Mesodermal cell (in vitro differentiated cells): ENCODE data around the gene FKBP2.

ENCODE experiments used
- H3K27ac ChIP-seq: 2 replicates; pipeline ENCODE4 v1.7.0; 2013; ENCODE audit warnings: mild to moderate bottlenecking, low read depth, low read length, moderate library complexity; ENCODE audit not compliant: severe bottlenecking
- H3K36me3 ChIP-seq: 2 replicates; pipeline ENCODE4 v1.7.1; 2013; ENCODE audit warnings: mild to moderate bottlenecking, low read length, moderate library complexity; ENCODE audit not compliant: control insufficient read depth, insufficient read depth
- H3K4me1 ChIP-seq: one replicate; pipeline ENCODE4 v1.7.1; 2013; ENCODE audit warnings: mild to moderate bottlenecking, low read length; ENCODE audit not compliant: insufficient read depth, control insufficient read depth, poor library complexity, severe bottlenecking
- H3K4me3 ChIP-seq: 2 replicates; pipeline ENCODE4 v1.7.0; 2013; ENCODE audit warnings: low read length, control low read depth, mild to moderate bottlenecking; ENCODE audit not compliant: insufficient read depth, poor library complexity, severe bottlenecking; ENCODE audit errors: extremely low read depth
- H3K9me3 ChIP-seq: 2 replicates; pipeline ENCODE4 v1.7.1; 2013; ENCODE audit warnings: mild to moderate bottlenecking, low read length, moderate library complexity; ENCODE audit not compliant: control insufficient read depth
- WGBS, 2 experiments: methylation state at CpG; one replicate each; pipeline ENCODE4 v1.1.5; 2013; ENCODE audit warnings: missing lambda C conversion rate in 2 of 2; ENCODE audit not compliant: insufficient coverage in 2 of 2; 5-methylcytosine and 5-hydroxymethylcytosine counted together

The FKBP2 gene

GRCh38 chr11:64234647-64235379, 6.1 kb upstream of the FKBP2 start:
- H3K4me1 ChIP-seq, result peaks cover under 1% of the 10 kb centered on the region
- H3K27ac ChIP-seq, result no peak overlapping the region
- WGBS, 2 experiments, result 2 to 4% methylated on average over 36 to 69 of the region's 80 CpGs
- H3K9me3 ChIP-seq, result no peaks in the 10 kb centered on the region
- peak overlapping the region; percentile 52 for H3K4me3 ChIP-seq
- H3K36me3 ChIP-seq, result peaks cover 16% of the 10 kb centered on the region

GRCh38 chr11:64235437-64236161, 5.3 kb upstream of the FKBP2 start:
- Histone ChIP-seq H3K9me3 (no peaks in the 10 kb centered on the region), H3K4me3 (peak overlapping the region; percentile 52), H3K4me1 (peaks cover 9% of the 10 kb centered on the region), H3K36me3 (peaks cover 16% of the 10 kb centered on the region), H3K27ac (no peak overlapping the region)
- WGBS, 2 experiments, result 97 to 99% methylated on average over 10 of the region's 12 CpGs

GRCh38 chr11:64237484-64237951, 3.4 kb upstream of the FKBP2 start:
- no peaks in the 10 kb centered on the region for H3K9me3 ChIP-seq
- H3K27ac ChIP-seq, result no peak overlapping the region
- WGBS, 2 experiments, result 91 to 92% methylated on average over 10 to 12 of the region's 12 CpGs
- H3K36me3 ChIP-seq, result peaks cover 16% of the 10 kb centered on the region
- H3K4me1 ChIP-seq, result peaks cover 11% of the 10 kb centered on the region
- no peak overlapping the region for H3K4me3 ChIP-seq

- no peaks in the 10 kb centered on the region for H3K9me3 ChIP-seq
- H3K36me3 ChIP-seq, result peaks cover 18% of the 10 kb centered on the region
- H3K27ac ChIP-seq, result no peak overlapping the region
- 88 to 93% methylated on average over 3 to 4 of the region's 9 CpGs for WGBS, 2 experiments
- no peak overlapping the region for H3K4me3 ChIP-seq
- peaks cover 17% of the 10 kb centered on the region for H3K4me1 ChIP-seq
Observed at GRCh38 chr11:64238076-64238475, 2.8 kb upstream of the FKBP2 start.

GRCh38 chr11:64238999-64239398, 1.9 kb upstream of the FKBP2 start:
- Histone ChIP-seq H3K27ac (no peak overlapping the region), H3K4me1 (peaks cover 26% of the 10 kb centered on the region), H3K36me3 (peaks cover 27% of the 10 kb centered on the region), H3K9me3 (no peaks in the 10 kb centered on the region), H3K4me3 (no peak overlapping the region)
- 96 to 97% methylated on average over 5 of the region's 5 CpGs for WGBS, 2 experiments

- WGBS, 2 experiments, result 91 to 100% methylated on average over 10 to 11 of the region's 11 CpGs
Observed at GRCh38 chr11:64239662-64240434, 1.0 kb upstream of the FKBP2 start.

GRCh38 chr11:64241241-64241490, 271 bp downstream of the FKBP2 start:
- H3K27ac ChIP-seq, result peak overlapping the region; percentile 99
- H3K36me3 ChIP-seq, result peaks cover 38% of the 10 kb centered on the region
- no peaks in the 10 kb centered on the region for H3K9me3 ChIP-seq
- 0 to 1% methylated on average over 13 to 22 of the region's 24 CpGs for WGBS, 2 experiments
- H3K4me1 ChIP-seq, result peaks cover 28% of the 10 kb centered on the region
- H3K4me3 ChIP-seq, result peak overlapping the region; percentile 95

More at GRCh38 chr11:64239662-64240434, 1.0 kb upstream of the FKBP2 start:
- peak overlapping the region; percentile 95 for H3K4me3 ChIP-seq
- peaks cover 34% of the 10 kb centered on the region for H3K36me3 ChIP-seq
- peaks cover 28% of the 10 kb centered on the region for H3K4me1 ChIP-seq
- H3K9me3 ChIP-seq, result no peaks in the 10 kb centered on the region
- H3K27ac ChIP-seq, result peak overlapping the region; percentile 99

- peaks cover 28% of the 10 kb centered on the region for H3K4me1 ChIP-seq
- peak overlapping the region; percentile 95 for H3K4me3 ChIP-seq
- H3K27ac ChIP-seq, result peak overlapping the region; percentile 73
- 1% methylated on average over 41 to 45 of the region's 63 CpGs for WGBS, 2 experiments
- H3K9me3 ChIP-seq, result no peaks in the 10 kb centered on the region
- H3K36me3 ChIP-seq, result peaks cover 38% of the 10 kb centered on the region
Observed at GRCh38 chr11:64241491-64242374, 838 bp downstream of the FKBP2 start.

- H3K36me3 ChIP-seq, result peaks cover 25% of the 10 kb centered on the region
- no peak overlapping the region for H3K27ac ChIP-seq
- H3K4me1 ChIP-seq, result peaks cover 33% of the 10 kb centered on the region
- no peaks in the 10 kb centered on the region for H3K9me3 ChIP-seq
- peak overlapping the region; percentile 95 for H3K4me3 ChIP-seq
- 83 to 93% methylated on average over 3 to 6 of the region's 8 CpGs for WGBS, 2 experiments
Observed at GRCh38 chr11:64243236-64243854, 2.5 kb downstream of the FKBP2 start.

- WGBS, 2 experiments, result 44 to 100% methylated on average over 2 of the region's 5 CpGs
- Histone ChIP-seq H3K36me3 (peaks cover 22% of the 10 kb centered on the region), H3K27ac (no peak overlapping the region), H3K4me1 (peaks cover 39% of the 10 kb centered on the region), H3K4me3 (no peak overlapping the region), H3K9me3 (no peaks in the 10 kb centered on the region)
Observed at GRCh38 chr11:64244107-64244506, 3.2 kb downstream of the FKBP2 start.
